Stimulated activated naive B cell treated with anti-CD40 and anti-IgM and Interleukin-4, amounts not matched to agents 10 μg/mL and 1 μg/mL and 100 μg/mL, for 72 hours (primary cell): ENCODE results near the gene MET.
"Not testable (repeated sequence)": the region's sequence is repeated elsewhere in the genome, so short reads cannot be mapped to it uniquely, and the experiment has no call there.

Experiments used
- ATAC-seq, 2 donors: fragments of 150-1000 bp; cut with Tn5 transposase; replicated peaks; 2 replicates each; pipeline ENCODE4 v1.10.0; 2021; ENCODE audit warnings: moderate library complexity in 1 of 2
- DNase-seq: peaks from one replicate; pipeline ENCODE4 v3.0.0; 2021
- H3K27ac Mint-ChIP-seq: one replicate; pipeline ENCODE4 v1.8.0; 2022; ENCODE audit warnings: mild to moderate bottlenecking, mixed read lengths
- H3K27me3 Mint-ChIP-seq, 2 donors: one replicate each; pipeline ENCODE4 v1.8.0; 2022; ENCODE audit warnings: mixed read lengths in 2 of 2
- H3K36me3 Mint-ChIP-seq, 2 donors: one replicate each; pipeline ENCODE4 v1.8.0; 2022; ENCODE audit warnings: mixed read lengths in 2 of 2, mild to moderate bottlenecking in 1 of 2
- H3K4me1 Mint-ChIP-seq, 2 donors: one replicate each; pipeline ENCODE4 v1.8.0; 2022; ENCODE audit warnings: mixed read lengths in 2 of 2, mild to moderate bottlenecking in 1 of 2
- H3K4me3 Mint-ChIP-seq, 2 donors: one replicate each; pipeline ENCODE4 v1.8.0; 2022; ENCODE audit warnings: mild to moderate bottlenecking in 2 of 2, mixed read lengths in 2 of 2, moderate library complexity in 1 of 2
- H3K9me3 Mint-ChIP-seq, 2 donors: one replicate each; pipeline ENCODE4 v1.8.0; 2022; ENCODE audit warnings: mixed read lengths in 2 of 2, mild to moderate bottlenecking in 1 of 2

The MET gene

DNA sequence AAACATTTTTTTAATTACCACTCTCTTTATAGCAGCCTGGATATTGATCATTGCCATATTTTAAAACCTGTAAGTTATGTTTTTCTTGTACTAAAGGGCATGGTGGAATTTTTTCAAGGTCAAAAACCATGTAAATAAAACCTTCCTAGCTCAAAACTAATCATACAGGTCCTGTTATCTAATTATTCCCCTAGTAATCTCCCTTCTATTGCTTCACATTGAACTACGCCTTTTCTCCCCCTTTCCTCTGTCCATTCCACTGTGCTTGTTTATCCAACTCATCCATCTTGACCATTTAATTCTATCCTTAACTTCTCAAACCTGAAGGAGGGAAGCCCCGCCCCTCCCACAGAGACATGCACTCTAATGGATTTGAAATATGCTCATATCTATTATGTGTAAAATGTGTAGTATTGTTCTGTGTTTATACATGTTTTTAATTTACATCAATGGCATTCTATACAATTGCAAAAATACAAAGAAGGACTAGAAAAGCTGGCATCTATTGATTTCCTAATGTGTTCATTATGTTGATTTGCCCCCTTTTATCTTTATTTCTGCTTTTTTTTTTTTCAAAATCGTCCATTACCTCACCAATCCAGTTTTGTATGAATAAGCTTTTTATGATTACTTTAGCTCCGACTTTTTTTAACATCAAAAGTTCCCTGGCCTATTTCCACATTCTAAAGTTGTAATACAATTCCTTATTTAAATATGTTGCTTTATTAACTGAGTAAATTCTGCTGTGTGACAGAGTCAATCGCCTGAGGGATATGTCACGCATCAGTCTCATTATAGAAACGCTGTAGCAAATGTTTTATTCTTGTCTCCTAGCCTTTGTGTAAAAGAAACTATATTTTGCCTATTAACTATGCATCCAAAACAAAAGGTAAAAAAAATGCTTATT is 61.0 kb downstream of the MET start:
- Mint-ChIP-seq H3K27me3 (peaks cover 9 to 14% of the 10 kb centered on the region in 2 donors), H3K36me3 (no peaks in the 10 kb centered on the region), H3K9me3 (no peaks in the 10 kb centered on the region), H3K27ac (no peak overlapping the region), H3K4me1 (peaks cover 4 to 6% of the 10 kb centered on the region in 2 donors), H3K4me3 (no peak overlapping the region)
- ATAC-seq (no peak), DNase-seq (no peak)

GRCh38 chr7:116733924-116734580 is 62.1 kb downstream of the MET start:
- Mint-ChIP-seq H3K4me3 (no peak overlapping the region), H3K27ac (no peak overlapping the region), H3K27me3 (peaks cover 9 to 14% of the 10 kb centered on the region in 2 donors), H3K9me3 (no peaks in the 10 kb centered on the region), H3K36me3 (no peaks in the 10 kb centered on the region), H3K4me1 (peaks cover 4 to 6% of the 10 kb centered on the region in 2 donors)
- ATAC-seq: peak; percentile 45 to 49
- DNase-seq: no peak

DNA sequence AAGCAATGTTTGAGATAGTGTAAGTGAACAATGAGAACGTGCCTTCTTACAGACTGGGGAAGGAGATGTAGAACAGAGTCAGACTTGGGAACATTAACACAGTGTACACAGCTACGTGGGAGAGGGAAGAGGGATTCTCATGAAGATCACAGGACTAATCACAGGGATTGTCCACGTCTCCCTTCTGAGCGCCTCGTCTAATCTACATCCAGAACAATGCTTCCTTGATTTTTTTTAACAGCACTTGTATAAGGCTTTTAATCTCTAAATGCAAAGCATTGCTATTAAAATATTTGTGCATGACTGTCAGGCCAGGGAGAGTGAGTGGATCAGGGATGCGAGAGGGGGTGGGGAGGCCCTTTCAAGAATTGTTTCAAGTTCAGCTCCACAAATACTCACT is 62.7 kb downstream of the MET start:
- no peaks in the 10 kb centered on the region for H3K9me3 Mint-ChIP-seq
- peaks cover 4 to 6% of the 10 kb centered on the region in 2 donors for H3K4me1 Mint-ChIP-seq
- H3K4me3 Mint-ChIP-seq: no peak overlapping the region
- peaks cover 9 to 14% of the 10 kb centered on the region in 2 donors for H3K27me3 Mint-ChIP-seq
- no peak for ATAC-seq
- no peaks in the 10 kb centered on the region for H3K36me3 Mint-ChIP-seq
- no peak for DNase-seq
- H3K27ac Mint-ChIP-seq: no peak overlapping the region

GRCh38 chr7:116736927-116737715 is 65.1 kb downstream of the MET start:
- Mint-ChIP-seq H3K4me1 (peaks cover 4 to 6% of the 10 kb centered on the region in 2 donors), H3K4me3 (no peak overlapping the region), H3K36me3 (no peaks in the 10 kb centered on the region), H3K27me3 (peaks cover 11 to 17% of the 10 kb centered on the region in 2 donors), H3K9me3 (no peaks in the 10 kb centered on the region), H3K27ac (no peak overlapping the region)
- ATAC-seq: no peak
- no peak for DNase-seq

DNA sequence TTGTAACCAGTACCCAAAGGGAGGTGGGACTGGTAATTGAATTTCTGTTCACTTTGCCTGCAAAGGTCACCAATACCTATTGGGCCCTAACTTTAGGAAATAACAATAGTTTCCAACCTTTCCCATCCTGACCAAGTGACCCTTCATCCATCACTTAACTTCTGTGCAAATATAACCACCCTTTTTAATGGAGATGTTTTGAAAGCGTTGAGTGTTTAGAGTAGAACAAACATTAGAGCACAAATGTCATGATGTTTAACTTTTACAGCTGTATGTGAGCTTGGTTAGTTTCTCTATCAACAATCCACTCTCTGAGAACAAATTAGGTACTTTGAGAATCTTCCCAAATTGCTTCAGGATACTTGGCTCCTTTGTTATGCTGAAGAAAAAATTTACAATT is 66.4 kb downstream of the MET start:
- Mint-ChIP-seq H3K4me1 (peaks cover 4 to 6% of the 10 kb centered on the region in 2 donors), H3K4me3 (no peak overlapping the region)

DNA sequence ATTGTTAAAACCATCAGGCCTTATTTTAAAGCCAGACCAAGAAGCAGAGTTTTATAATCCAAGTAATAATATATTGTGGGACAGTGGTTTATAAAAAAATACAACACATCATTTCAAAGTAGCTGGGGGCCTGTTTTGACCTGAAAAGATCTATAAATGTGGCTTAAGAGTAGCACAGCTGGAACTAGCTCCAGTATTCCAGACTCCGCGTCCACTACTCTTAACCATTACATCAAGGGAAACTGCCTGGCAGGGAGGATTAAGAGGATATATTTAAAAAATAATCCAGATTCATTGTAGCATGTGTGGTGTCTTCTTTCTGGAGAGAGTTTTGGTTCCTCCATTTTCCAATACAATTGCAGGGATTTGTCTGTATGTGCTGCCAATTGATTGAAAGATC is 67.3 kb downstream of the MET start:
- Mint-ChIP-seq H3K4me3 (no peak overlapping the region), H3K36me3 (no peaks in the 10 kb centered on the region), H3K27me3 (peaks cover 21 to 32% of the 10 kb centered on the region in 2 donors), H3K27ac (no peak overlapping the region), H3K9me3 (no peaks in the 10 kb centered on the region), H3K4me1 (peaks cover 1 to 2% of the 10 kb centered on the region in 2 donors)
- ATAC-seq: no peak
- no peak for DNase-seq

More for the DNA sequence above, 66.4 kb downstream of the MET start:
- Mint-ChIP-seq H3K36me3 (no peaks in the 10 kb centered on the region), H3K27ac (no peak overlapping the region), H3K9me3 (no peaks in the 10 kb centered on the region), H3K27me3 (peaks cover 18 to 24% of the 10 kb centered on the region in 2 donors)
- no peak for ATAC-seq
- no peak for DNase-seq

- peaks cover 25 to 38% of the 10 kb centered on the region in 2 donors for H3K27me3 Mint-ChIP-seq
- H3K4me3 Mint-ChIP-seq: no peak overlapping the region
- H3K36me3 Mint-ChIP-seq: no peaks in the 10 kb centered on the region
- no peak overlapping the region for H3K27ac Mint-ChIP-seq
- no peaks in the 10 kb centered on the region for H3K4me1 Mint-ChIP-seq
- DNase-seq (no peak), ATAC-seq (no peak)
- no peaks in the 10 kb centered on the region for H3K9me3 Mint-ChIP-seq
Measured at GRCh38 chr7:116740231-116740630, 68.2 kb downstream of the MET start.

DNA sequence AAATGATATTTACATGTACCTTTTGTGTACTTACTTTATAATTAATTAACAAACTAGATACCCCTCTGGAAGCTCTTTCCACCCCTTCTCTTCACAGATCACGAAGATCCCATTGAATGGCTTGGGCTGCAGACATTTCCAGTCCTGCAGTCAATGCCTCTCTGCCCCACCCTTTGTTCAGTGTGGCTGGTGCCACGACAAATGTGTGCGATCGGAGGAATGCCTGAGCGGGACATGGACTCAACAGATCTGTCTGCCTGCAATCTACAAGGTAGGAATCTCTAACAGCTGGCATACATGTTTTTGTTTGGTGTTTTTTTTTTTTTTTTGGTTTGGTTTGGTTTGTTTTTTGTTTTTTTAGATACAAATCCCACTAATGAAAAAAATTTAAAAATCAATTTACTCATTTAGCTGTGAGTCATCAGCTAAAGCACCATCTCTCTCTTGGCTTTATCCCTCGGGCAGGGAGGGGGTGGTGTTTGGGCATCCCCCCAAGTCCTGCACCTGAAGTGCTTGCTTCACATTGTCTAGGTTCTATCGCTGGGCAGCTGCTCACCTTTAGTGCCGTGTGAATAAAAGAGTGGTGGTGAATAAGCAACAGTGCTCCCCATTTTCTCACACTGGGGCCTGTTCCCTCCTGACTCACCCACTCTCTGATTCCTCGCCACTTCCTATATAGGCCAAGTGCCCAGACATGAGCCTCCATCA is 68.9 kb downstream of the MET start:
- H3K9me3 Mint-ChIP-seq: no peaks in the 10 kb centered on the region
- peaks cover 22 to 38% of the 10 kb centered on the region in 2 donors for H3K27me3 Mint-ChIP-seq
- no peak for ATAC-seq
- no peak overlapping the region for H3K4me3 Mint-ChIP-seq
- DNase-seq: no peak
- no peaks in the 10 kb centered on the region for H3K4me1 Mint-ChIP-seq
- H3K36me3 Mint-ChIP-seq: no peaks in the 10 kb centered on the region
- no peak overlapping the region for H3K27ac Mint-ChIP-seq

- Mint-ChIP-seq H3K36me3 (no peaks in the 10 kb centered on the region), H3K27me3 (peaks cover 22 to 38% of the 10 kb centered on the region in 2 donors), H3K4me3 (no peak overlapping the region), H3K27ac (no peak overlapping the region), H3K9me3 (no peaks in the 10 kb centered on the region), H3K4me1 (no peaks in the 10 kb centered on the region)
- ATAC-seq (no peak), DNase-seq (no peak)
Measured at GRCh38 chr7:116741625-116742316, 69.8 kb downstream of the MET start.

DNA sequence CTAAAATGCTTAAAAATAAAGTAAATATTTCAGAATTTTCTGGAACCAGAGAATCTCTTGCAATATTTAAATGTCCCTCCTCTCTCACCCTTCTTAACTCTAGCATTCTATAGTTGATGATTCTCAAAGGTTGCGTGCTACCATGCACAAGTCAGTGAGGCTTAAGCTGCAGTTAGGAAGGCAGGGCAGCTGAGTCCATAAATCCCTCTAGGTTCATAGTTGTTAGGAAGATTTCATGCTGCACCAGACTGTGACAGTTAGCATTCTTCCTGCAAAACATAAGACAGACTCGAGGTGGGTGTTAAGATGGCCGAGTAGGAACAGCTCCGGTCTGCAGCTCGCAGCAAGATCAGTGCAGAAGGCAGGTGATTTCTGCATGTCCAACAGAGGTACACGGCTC is 70.6 kb downstream of the MET start:
- peaks cover 0 to 3% of the 10 kb centered on the region in 2 donors for H3K36me3 Mint-ChIP-seq
- H3K9me3 Mint-ChIP-seq: peaks cover 4 to 5% of the 10 kb centered on the region in 2 donors
- DNase-seq (no peak), ATAC-seq (no peak)
- H3K27ac Mint-ChIP-seq: no peak overlapping the region
- peaks cover 28 to 45% of the 10 kb centered on the region in 2 donors for H3K27me3 Mint-ChIP-seq
- H3K4me3 Mint-ChIP-seq: no peak overlapping the region
- H3K4me1 Mint-ChIP-seq: no peaks in the 10 kb centered on the region

GRCh38 chr7:116743835-116744234 is 71.8 kb downstream of the MET start:
- not testable (repeated sequence) for H3K4me1 Mint-ChIP-seq, ATAC-seq, H3K27ac Mint-ChIP-seq, DNase-seq, H3K4me3 Mint-ChIP-seq, H3K36me3 Mint-ChIP-seq
- H3K27me3 Mint-ChIP-seq: peaks cover 36 to 57% of the 10 kb centered on the region in 2 donors
- H3K9me3 Mint-ChIP-seq: peaks cover 8 to 10% of the 10 kb centered on the region in 2 donors

DNA sequence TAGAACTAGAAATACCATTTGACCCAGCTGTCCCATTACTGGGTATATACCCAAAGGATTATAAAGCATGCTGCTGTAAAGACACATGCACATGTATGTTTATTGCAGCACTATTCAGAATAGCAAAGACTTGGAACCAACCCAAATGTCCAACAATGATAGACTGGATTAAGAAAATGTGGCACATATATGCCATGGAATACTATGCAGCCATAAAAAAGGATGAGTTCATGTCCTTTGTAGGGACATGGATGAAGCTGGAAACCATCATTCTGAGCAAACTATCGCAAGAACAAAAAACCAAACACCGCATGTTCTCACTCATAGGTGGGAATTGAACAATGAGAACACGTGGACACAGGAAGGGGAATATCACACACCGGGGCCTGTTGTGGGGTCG is 74.4 kb downstream of the MET start:
- not testable (repeated sequence) for DNase-seq, H3K27ac Mint-ChIP-seq, ATAC-seq, H3K36me3 Mint-ChIP-seq, H3K4me3 Mint-ChIP-seq, H3K4me1 Mint-ChIP-seq
- H3K9me3 Mint-ChIP-seq: peaks cover 8 to 16% of the 10 kb centered on the region in 2 donors
- H3K27me3 Mint-ChIP-seq: peaks cover 50 to 63% of the 10 kb centered on the region in 2 donors

DNA sequence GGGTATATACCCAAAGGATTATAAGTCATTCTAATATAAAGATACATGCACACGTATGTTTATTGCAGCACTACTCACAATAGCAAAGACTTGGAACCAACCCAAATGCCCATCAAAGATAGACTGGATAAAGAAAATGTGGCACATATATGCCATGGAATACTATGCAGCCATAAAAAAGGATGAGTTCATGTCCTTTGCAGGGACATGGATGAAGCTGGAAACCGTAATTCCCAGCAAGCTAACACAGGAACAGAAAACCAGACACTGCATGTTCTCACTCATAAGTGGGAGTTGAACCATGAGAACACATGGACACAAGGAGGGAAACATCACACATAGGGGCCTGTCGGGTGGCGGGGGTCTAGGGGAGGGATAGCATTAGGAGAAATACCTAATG is 79.1 kb downstream of the MET start:
- H3K4me1 Mint-ChIP-seq, H3K36me3 Mint-ChIP-seq, H3K27ac Mint-ChIP-seq, DNase-seq, H3K4me3 Mint-ChIP-seq, ATAC-seq: not testable (repeated sequence)
- H3K9me3 Mint-ChIP-seq: peaks cover 8 to 16% of the 10 kb centered on the region in 2 donors
- peaks cover 37 to 51% of the 10 kb centered on the region in 2 donors for H3K27me3 Mint-ChIP-seq
